K562 (cell line): ENCODE results near the gene B4GALT1. TPM values are rescaled to one million over a fixed set of nuclear protein-coding genes. Genes with fewer than 3 reads are reported as not detected.

ENCODE experiments used
- ATAC-seq: fragments of 200-7000 bp; cut with Tn5 transposase; 3 replicates; pipeline ENCODE4 v1.9.1; 2020; ENCODE audit warnings: moderate library complexity
- BruUV-seq: library from RNA; stranded (reverse); fragments of 400-500 nt; replicated peaks from 2 replicates; lab custom pipeline; 2021; lab: Mats Ljungman, UMichigan
- CTCF ChIA-PET: fragments of 300-600 bp; formaldehyde crosslinking; extraction: SDS; loops from one replicate; lab custom pipeline; 2021; ENCODE audit warnings: low intra/inter-chr PET ratio; lab: Yijun Ruan, JAX
- POLR2A ChIA-PET: fragments of 300-600, 350-650 bp; sonication (Branson Sonifier 250); formaldehyde crosslinking; extraction: SDS; loops from one replicate; lab custom pipeline; 2021; ENCODE audit warnings: antibody characterized with exemption, inconsistent platforms; lab: Yijun Ruan, JAX
- DNase-seq, 4 experiments: peaks; one replicate each; pipeline versions ENCODE4 v3.0.0 to v3.0.0-alpha.2; 2011 to 2018; ENCODE audit warnings: low spot score in 3 of 4, mixed read lengths in 3 of 4; ENCODE audit errors: extremely low read depth in 1 of 4
- FAIRE-seq: peaks from 2 replicates; lab custom pipeline; 2011; peaks lifted over from hg19 to GRCh38; lab: Jason Lieb, UNC
- H2AFZ ChIP-seq: 2 replicates; pipeline ENCODE4 v1.6.0; 2011; ENCODE audit warnings: low read depth, low read length, control low read depth, inconsistent platforms
- H3K27ac ChIP-seq: fragments of 200-600 bp; 3 replicates; pipeline ENCODE4 v1.8.0; 2011; ENCODE audit warnings: low read depth, mild to moderate bottlenecking, control low read depth, inconsistent platforms, low read length, moderate library complexity, mixed read lengths; ENCODE audit errors: extremely low read depth
- H3K27me3 ChIP-seq, 2 experiments: fragments of 300-600 bp in 1 of 2; 2 replicates in 1 of 2; 3 replicates in 1 of 2; pipeline versions ENCODE4 v1.6.0 to v1.8.0; 2011; ENCODE audit warnings: inconsistent platforms in 2 of 2, low read length in 2 of 2, mild to moderate bottlenecking in 1 of 2, mixed read lengths in 1 of 2, moderate library complexity in 1 of 2; ENCODE audit not compliant: control insufficient read depth in 2 of 2, insufficient read depth in 2 of 2
- H3K36me3 ChIP-seq: fragments of 300-600 bp; 3 replicates; pipeline ENCODE4 v1.8.0; 2011; ENCODE audit warnings: mild to moderate bottlenecking, low read length, inconsistent platforms; ENCODE audit not compliant: control insufficient read depth, insufficient read depth
- H3K4me1 ChIP-seq, 2 experiments: fragments of 200-600 bp in 1 of 2; replicated peaks in 1 of 2; 2 replicates in 1 of 2; 3 replicates in 1 of 2; pipeline versions ENCODE4 v1.5.1 to v1.8.0; 2011; ENCODE audit warnings: inconsistent platforms in 2 of 2, low read length in 2 of 2, mild to moderate bottlenecking in 1 of 2, mixed read lengths in 1 of 2, moderate library complexity in 1 of 2; ENCODE audit not compliant: control insufficient read depth in 2 of 2, insufficient read depth in 2 of 2
- H3K4me2 ChIP-seq: 2 replicates; pipeline ENCODE4 v1.6.1; 2011; ENCODE audit warnings: low read length, control low read depth, inconsistent platforms, mixed read lengths; ENCODE audit not compliant: insufficient read depth
- H3K4me3 ChIP-seq: fragments of 200-600 bp; sonication (generic), shearing (Covaris generic); 2 replicates; pipeline ENCODE4 v1.5.1; 2016; ENCODE audit warnings: control low read depth, inconsistent platforms
- H3K79me2 ChIP-seq: fragments of 200-600 bp; 3 replicates; pipeline ENCODE4 v1.8.0; 2011; ENCODE audit warnings: low read length, inconsistent platforms; ENCODE audit not compliant: control insufficient read depth, insufficient read depth
- H3K9ac ChIP-seq, 2 experiments: 2 replicates each; pipeline versions ENCODE4 v1.6.0 to v1.6.1; 2011; ENCODE audit warnings: low read depth in 2 of 2, low read length in 2 of 2, control low read depth in 1 of 2, inconsistent platforms in 1 of 2, mild to moderate bottlenecking in 1 of 2, mixed read lengths in 1 of 2; ENCODE audit not compliant: insufficient read depth in 1 of 2
- H3K9me1 ChIP-seq: one replicate; pipeline ENCODE4 v1.6.0; 2011; ENCODE audit warnings: inconsistent platforms, mild to moderate bottlenecking, low read length, moderate library complexity; ENCODE audit not compliant: control insufficient read depth, insufficient read depth
- H3K9me3 ChIP-seq: replicated peaks from 2 replicates; pipeline ENCODE4 v1.5.1; 2011; ENCODE audit warnings: low read depth, low read length, inconsistent platforms; ENCODE audit not compliant: control insufficient read depth, insufficient read depth
- H4K20me1 ChIP-seq: replicated peaks from 2 replicates; pipeline ENCODE4 v1.6.1; 2011; ENCODE audit warnings: low read length, inconsistent platforms, mixed read lengths; ENCODE audit not compliant: control insufficient read depth, insufficient read depth
- EGR1 ChIP-seq: fragments of 450-650 bp; conservative IDR thresholded peaks from 2 replicates; pipeline ENCODE4 v1.6.1; 2017; ENCODE audit warnings: mild to moderate bottlenecking
- EHMT2 ChIP-seq: fragments of 450-650 bp; IDR thresholded peaks from 2 replicates; pipeline ENCODE4 v1.6.1; 2018; ENCODE audit warnings: antibody characterized with exemption
- POLR3G ChIP-seq: IDR thresholded peaks from 2 replicates; pipeline ENCODE4 v1.6.1; 2011; ENCODE audit not compliant: insufficient read length, insufficient replicate concordance; ENCODE audit errors: extremely low read depth
- RB1 ChIP-seq: fragments of 450-650 bp; IDR thresholded peaks from 2 replicates; pipeline ENCODE4 v1.6.1; 2017; ENCODE audit warnings: low read depth, mild to moderate bottlenecking
- RREB1 ChIP-seq: fragments of 250-450 bp; sonication (Bioruptor Pico); IDR thresholded peaks from 2 replicates; pipeline ENCODE4 v1.4.0; 2020
- WGBS: fragments of 100-300 bp; shearing (Covaris generic); methylation state at CpG from one replicate; pipeline ENCODE4 v1.1.6; 2016; ENCODE audit warnings: low coverage, mixed read lengths; ENCODE audit not compliant: insufficient coverage; ENCODE audit errors: missing lambda C conversion rate; 5-methylcytosine and 5-hydroxymethylcytosine counted together
- in situ Hi-C: fragments of 300-500 bp; cut with MboI; formaldehyde crosslinking; loops from 4 replicates; pipeline ENCODE4 v1.15.0; 2018; ENCODE audit warnings: inconsistent platforms, mixed read lengths
- intact Hi-C: fragments of 100-400 bp; cut with micrococcal nuclease; formaldehyde crosslinking; loops from 2 replicates; pipeline ENCODE4 v1.14.2; 2022
- polyA plus RNA-seq, 8 experiments: library from polyadenylated mRNA; depleted of rRNA in 4 of 8; stranded (reverse) in 5 of 8; unstranded in 3 of 8; fragments of >200 nt; fragmentation: Nextera tagmentation in 2 of 8; fragmentation: Illumina TruSeq in 1 of 8; extraction: Ambion mirVana in 2 of 8; extraction: Trizol in 1 of 8; gene quantifications; 2 replicates each; pipeline versions ENCODE4 v1.2.1 to v1.2.3, GENCODE V29; 2011 to 2014; ENCODE audit warnings: inconsistent platforms in 1 of 8, missing spikeins in 1 of 8
- total RNA-seq, 7 experiments: library from RNA; depleted of rRNA in 6 of 7; stranded (reverse); fragments of >200 nt in 6 of 7; fragmentation: Illumina TruSeq in 2 of 7; extraction: Trizol in 2 of 7; gene quantifications; 2 replicates each; pipeline versions ENCODE4 v1.2.1 to v1.2.3, GENCODE V29; 2011 to 2021; ENCODE audit warnings: low replicate concordance in 1 of 7

Gene B4GALT1
- total and polyA plus RNA-seq, 9 of the 15 experiments (the other 6 are each of a cell fraction or from before 2014, with no cell fraction given) = 4.1 to 26.8 (median 7.1) TPM

GRCh38 chr9:33139421-33140228, 27.5 kb downstream of the B4GALT1 start (continued):
- TF ChIP-seq RREB1 = no peak

GRCh38 chr9:33138768-33139167, 28.4 kb downstream of the B4GALT1 start:
- peak; percentile 32; the same call in 1 of the 2 replicates for TF ChIP-seq EGR1
- TF ChIP-seq POLR3G = no peak
- TF ChIP-seq RB1 = no peak
- TF ChIP-seq EHMT2 = no peak
- TF ChIP-seq, all 486 proteins: peak for 1
- no TSS peak for BruUV-seq
- POLR2A ChIA-PET = interaction anchor here (2.2 kb wide), 1 partner anchor 12 kb away, joined by 6 read pairs; no protein-coding TSS in a partner anchor
- CTCF ChIA-PET = no interaction called here
- intact Hi-C loops = no loop called here
- Histone ChIP-seq H2AFZ (no peak overlapping the region), H3K36me3 (peaks cover 11% of the 10 kb centered on the region; the same call in 2 of the 3 replicates), H3K79me2 (peaks cover 40% of the 10 kb centered on the region), H3K4me3 (no peak overlapping the region), H3K27ac (no peak overlapping the region), H3K27me3 (no peaks in the 10 kb centered on the region), H3K9me3 (no peaks in the 10 kb centered on the region), H3K4me2 (no peak overlapping the region), H3K4me1 (peaks cover 9 to 12% of the 10 kb centered on the region in 2 experiments; a peak in 4 of 5 replicates), H3K9ac (peak overlapping the region in 1 of 2 experiments; percentile 64; a peak in 2 of 4 replicates), H4K20me1 (peaks cover 18% of the 10 kb centered on the region; the same call in 1 of the 2 replicates), H3K9me1 (peaks cover 4% of the 10 kb centered on the region)
- ATAC-seq = no peak
- in situ Hi-C loops = no loop called here
- FAIRE-seq = no peak
- 69% methylated on average over 7 of the region's 7 CpGs for WGBS
- DNase-seq = no peak
